ENCODE data around the gene PVRIG.
"Not testable (repeated sequence)": the region's sequence is repeated elsewhere in the genome, so short reads cannot be mapped to it uniquely, and the experiment has no call there.

Gene PVRIG

GRCh38 chr7:100264223-100264622, 44.5 kb downstream of the PVRIG start:
- not testable (repeated sequence) for H3K4me3 ChIP-seq (ENCODE audit: low read length in 2 of 2); H3K4ac ChIP-seq (ENCODE audit: low read length); H2BK120ac ChIP-seq (ENCODE audit: low read depth, low read length); H2AFZ ChIP-seq (ENCODE audit: low read length); H2BK15ac ChIP-seq (ENCODE audit: low read length); H3K36me3 ChIP-seq (replicated peaks in 1 of 2; ENCODE audit: control insufficient read depth in 2 of 2, insufficient read depth in 2 of 2, low read length in 2 of 2); H3K9me3 ChIP-seq (replicated peaks in 1 of 2; ENCODE audit: control insufficient read depth in 2 of 2, insufficient read depth in 1 of 2, low read depth in 1 of 2, low read length in 2 of 2); H3K4me1 ChIP-seq (ENCODE audit: control insufficient read depth in 2 of 2, insufficient read depth in 1 of 2, low read depth in 1 of 2, low read length in 2 of 2); H2AK5ac ChIP-seq (ENCODE audit: low read depth, low read length); H2BK12ac ChIP-seq (ENCODE audit: low read length); H3K27ac ChIP-seq (replicated peaks; ENCODE audit: low read length); H3K23ac ChIP-seq (ENCODE audit: low read depth, low read length, poor library complexity); H3K18ac ChIP-seq (ENCODE audit: low read length); H3K27me3 ChIP-seq (ENCODE audit: control insufficient read depth in 3 of 3, insufficient read depth in 3 of 3, low read depth in 1 of 3, low read length in 3 of 3); H2BK5ac ChIP-seq (ENCODE audit: low read length); DNase-seq (ENCODE audit: low spot score); H3K9ac ChIP-seq (ENCODE audit: low read depth, low read length, poor library complexity); H3K4me2 ChIP-seq (ENCODE audit: insufficient read depth, low read length, poor library complexity, severe bottlenecking); H4K8ac ChIP-seq (ENCODE audit: low read depth, low read length); H4K91ac ChIP-seq (ENCODE audit: low read depth, low read length, poor library complexity); H3K14ac ChIP-seq (ENCODE audit: low read length)
- WGBS, 2 donors (ENCODE audit: extremely low coverage in 2 of 2, insufficient read length in 2 of 2, insufficient replicate concordance in 1 of 2), result no CpG with 5 or more reads among the region's 4 CpGs
- H3K79me1 ChIP-seq (ENCODE audit: low read depth, low read length), result peaks cover 12% of the 10 kb centered on the region

- not testable (repeated sequence) for H3K23ac ChIP-seq (ENCODE audit: low read depth, low read length, poor library complexity); H2BK15ac ChIP-seq (ENCODE audit: low read length); H3K4me3 ChIP-seq (ENCODE audit: low read length in 2 of 2); H3K36me3 ChIP-seq (replicated peaks in 1 of 2; ENCODE audit: control insufficient read depth in 2 of 2, insufficient read depth in 2 of 2, low read length in 2 of 2); H3K27ac ChIP-seq (replicated peaks; ENCODE audit: low read length); H3K4me1 ChIP-seq (ENCODE audit: control insufficient read depth in 2 of 2, insufficient read depth in 1 of 2, low read depth in 1 of 2, low read length in 2 of 2); H3K18ac ChIP-seq (ENCODE audit: low read length); H4K91ac ChIP-seq (ENCODE audit: low read depth, low read length, poor library complexity); H3K14ac ChIP-seq (ENCODE audit: low read length); H3K9ac ChIP-seq (ENCODE audit: low read depth, low read length, poor library complexity); H2BK12ac ChIP-seq (ENCODE audit: low read length); H3K4me2 ChIP-seq (ENCODE audit: insufficient read depth, low read length, poor library complexity, severe bottlenecking); DNase-seq (ENCODE audit: low spot score); H2AFZ ChIP-seq (ENCODE audit: low read length); H2BK5ac ChIP-seq (ENCODE audit: low read length); H3K27me3 ChIP-seq (ENCODE audit: control insufficient read depth in 3 of 3, insufficient read depth in 3 of 3, low read depth in 1 of 3, low read length in 3 of 3); H3K4ac ChIP-seq (ENCODE audit: low read length); H2BK120ac ChIP-seq (ENCODE audit: low read depth, low read length); H2AK5ac ChIP-seq (ENCODE audit: low read depth, low read length); H3K9me3 ChIP-seq (replicated peaks in 1 of 2; ENCODE audit: control insufficient read depth in 2 of 2, insufficient read depth in 1 of 2, low read depth in 1 of 2, low read length in 2 of 2); H4K8ac ChIP-seq (ENCODE audit: low read depth, low read length)
- WGBS, 2 donors (ENCODE audit: extremely low coverage in 2 of 2, insufficient read length in 2 of 2, insufficient replicate concordance in 1 of 2), result no CpG with 5 or more reads among the region's 7 CpGs
- H3K79me1 ChIP-seq (ENCODE audit: low read depth, low read length), result peaks cover 12% of the 10 kb centered on the region
Observed at GRCh38 chr7:100264669-100265165, 45.0 kb downstream of the PVRIG start.

DNA sequence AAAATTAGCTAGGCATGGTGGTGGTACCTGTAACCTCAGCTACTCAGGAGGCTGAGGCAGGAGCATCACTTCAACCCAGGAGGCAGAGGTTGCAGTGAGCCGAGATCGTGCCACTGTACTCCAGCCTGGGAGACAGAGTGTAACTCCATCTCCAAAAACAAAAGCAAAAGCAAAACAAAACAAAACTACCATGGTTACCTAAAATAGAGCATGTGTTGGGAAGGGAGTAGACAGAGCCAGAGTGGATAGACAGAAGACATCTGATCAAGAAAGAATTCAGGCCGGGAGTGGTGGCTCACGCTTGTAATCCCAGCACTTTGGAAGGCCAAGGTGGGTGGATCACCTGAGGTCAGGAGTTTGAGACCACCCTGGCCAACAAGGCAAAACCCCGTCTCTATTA, 46.1 kb downstream of the PVRIG start:
- H3K4me3 ChIP-seq (ENCODE audit: low read length in 2 of 2); H4K8ac ChIP-seq (ENCODE audit: low read depth, low read length); H3K9ac ChIP-seq (ENCODE audit: low read depth, low read length, poor library complexity); H3K36me3 ChIP-seq (replicated peaks in 1 of 2; ENCODE audit: control insufficient read depth in 2 of 2, insufficient read depth in 2 of 2, low read length in 2 of 2); H2BK12ac ChIP-seq (ENCODE audit: low read length); H2BK5ac ChIP-seq (ENCODE audit: low read length); H3K23ac ChIP-seq (ENCODE audit: low read depth, low read length, poor library complexity); DNase-seq (ENCODE audit: low spot score); H4K91ac ChIP-seq (ENCODE audit: low read depth, low read length, poor library complexity); H2BK15ac ChIP-seq (ENCODE audit: low read length); H3K9me3 ChIP-seq (replicated peaks in 1 of 2; ENCODE audit: control insufficient read depth in 2 of 2, insufficient read depth in 1 of 2, low read depth in 1 of 2, low read length in 2 of 2); H3K4me1 ChIP-seq (ENCODE audit: control insufficient read depth in 2 of 2, insufficient read depth in 1 of 2, low read depth in 1 of 2, low read length in 2 of 2); H3K27me3 ChIP-seq (ENCODE audit: control insufficient read depth in 3 of 3, insufficient read depth in 3 of 3, low read depth in 1 of 3, low read length in 3 of 3); H3K4ac ChIP-seq (ENCODE audit: low read length); H2AFZ ChIP-seq (ENCODE audit: low read length); H3K18ac ChIP-seq (ENCODE audit: low read length); H3K4me2 ChIP-seq (ENCODE audit: insufficient read depth, low read length, poor library complexity, severe bottlenecking); H2AK5ac ChIP-seq (ENCODE audit: low read depth, low read length); H3K27ac ChIP-seq (replicated peaks; ENCODE audit: low read length); H3K14ac ChIP-seq (ENCODE audit: low read length); H2BK120ac ChIP-seq (ENCODE audit: low read depth, low read length): not testable (repeated sequence)
- H3K79me1 ChIP-seq (ENCODE audit: low read depth, low read length), result peaks cover 12% of the 10 kb centered on the region
- no CpG with 5 or more reads among the region's 5 CpGs for WGBS, 2 donors (ENCODE audit: extremely low coverage in 2 of 2, insufficient read length in 2 of 2, insufficient replicate concordance in 1 of 2)

DNA sequence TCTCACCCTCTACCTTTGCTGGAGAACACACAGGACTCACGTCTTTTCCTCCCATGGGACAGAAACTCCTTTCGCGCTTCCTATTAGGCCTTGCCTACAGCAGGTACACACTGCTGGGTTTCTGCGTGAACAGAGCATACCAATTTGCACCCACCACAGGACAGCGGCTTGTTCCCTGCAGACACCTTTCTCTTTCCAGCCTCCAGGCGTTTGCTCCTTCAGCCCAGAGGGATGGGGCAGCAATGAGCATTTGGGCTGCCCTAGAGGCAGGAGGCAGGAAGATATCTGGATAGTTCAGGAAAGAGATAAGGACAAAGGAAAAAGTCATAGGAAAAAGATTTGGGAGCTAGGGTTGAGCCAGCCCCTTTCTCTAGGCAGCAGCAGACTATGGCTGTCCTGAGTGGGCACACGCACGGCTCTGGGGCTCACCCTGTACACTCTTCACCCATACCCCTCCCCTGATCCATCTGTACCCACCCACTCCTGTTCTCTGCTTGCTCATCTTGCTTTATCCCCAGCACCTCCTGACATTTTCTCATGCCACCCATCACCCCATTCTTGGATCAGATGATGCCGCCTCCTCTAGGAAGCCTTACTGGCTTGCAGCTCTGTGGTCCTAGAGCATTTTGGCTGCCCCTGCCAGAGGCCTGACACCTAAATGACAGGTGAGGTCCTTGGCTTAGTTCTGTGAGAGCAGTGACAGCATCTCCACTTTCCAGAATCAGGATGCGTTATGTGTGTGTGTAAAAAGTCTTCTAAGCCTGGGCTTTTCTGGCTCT, 47.0 kb downstream of the PVRIG start:
- Histone ChIP-seq H3K14ac (ENCODE audit: low read length) (no peak overlapping the region), H3K4ac (ENCODE audit: low read length) (no peak overlapping the region), H3K18ac (ENCODE audit: low read length) (no peak overlapping the region), H2AFZ (ENCODE audit: low read length) (no peak overlapping the region), H3K4me3 (ENCODE audit: low read length in 2 of 2) (no peak overlapping the region), H3K79me1 (ENCODE audit: low read depth, low read length) (peaks cover 12% of the 10 kb centered on the region), H2AK5ac (ENCODE audit: low read depth, low read length) (peak overlapping the region; percentile 43), H3K4me1 (ENCODE audit: control insufficient read depth in 2 of 2, insufficient read depth in 1 of 2, low read depth in 1 of 2, low read length in 2 of 2) (peaks cover 4 to 10% of the 10 kb centered on the region in 2 donors), H2BK120ac (ENCODE audit: low read depth, low read length) (no peak overlapping the region), H3K9me3 (replicated peaks in 1 of 2; ENCODE audit: control insufficient read depth in 2 of 2, insufficient read depth in 1 of 2, low read depth in 1 of 2, low read length in 2 of 2) (no peaks in the 10 kb centered on the region), H2BK5ac (ENCODE audit: low read length) (no peak overlapping the region), H2BK15ac (ENCODE audit: low read length) (no peak overlapping the region), H3K27me3 (ENCODE audit: control insufficient read depth in 3 of 3, insufficient read depth in 3 of 3, low read depth in 1 of 3, low read length in 3 of 3) (no peaks in the 10 kb centered on the region), H3K36me3 (replicated peaks in 1 of 2; ENCODE audit: control insufficient read depth in 2 of 2, insufficient read depth in 2 of 2, low read length in 2 of 2) (peaks cover 1 to 3% of the 10 kb centered on the region in 2 donors), H4K8ac (ENCODE audit: low read depth, low read length) (no peak overlapping the region), H4K91ac (ENCODE audit: low read depth, low read length, poor library complexity) (no peak overlapping the region), H3K27ac (replicated peaks; ENCODE audit: low read length) (no peak overlapping the region), H2BK12ac (ENCODE audit: low read length) (no peak overlapping the region), H3K4me2 (ENCODE audit: insufficient read depth, low read length, poor library complexity, severe bottlenecking) (no peak overlapping the region), H3K9ac (ENCODE audit: low read depth, low read length, poor library complexity) (no peak overlapping the region), H3K23ac (ENCODE audit: low read depth, low read length, poor library complexity) (no peak overlapping the region)
- no peak for DNase-seq (ENCODE audit: low spot score)
- no CpG with 5 or more reads among the region's 10 CpGs for WGBS, 2 donors (ENCODE audit: extremely low coverage in 2 of 2, insufficient read length in 2 of 2, insufficient replicate concordance in 1 of 2)
